SK-N-SH treated with all-trans-retinoic acid at 6 μM for 48 hours (cell line): Measurements from ENCODE around the gene DTX4.

Experiments
- CREB5 ChIP-seq: fragments of 250-450 bp; sonication (Bioruptor Pico); IDR thresholded peaks from 2 replicates; pipeline ENCODE4 v1.5.1; 2020; ENCODE audit warnings: low read depth, mild to moderate bottlenecking, moderate library complexity
- ESRRG ChIP-seq: fragments of 250-450 bp; sonication (Bioruptor Pico); IDR thresholded peaks from 2 replicates; pipeline ENCODE4 v1.6.1; 2021; ENCODE audit warnings: mild to moderate bottlenecking
- PATZ1 ChIP-seq: fragments of 250-450 bp; sonication (Bioruptor Pico); IDR thresholded peaks from 2 replicates; pipeline ENCODE4 v1.8.0; 2020; ENCODE audit warnings: mild to moderate bottlenecking, moderate library complexity, borderline replicate concordance
- POU6F1 ChIP-seq: fragments of 250-450 bp; sonication (Bioruptor Pico); IDR thresholded peaks from 2 replicates; pipeline ENCODE4 v1.8.0; 2021; ENCODE audit warnings: low read depth, mild to moderate bottlenecking, moderate library complexity, borderline replicate concordance
- SNAI2 ChIP-seq: fragments of 250-450 bp; sonication (Bioruptor Pico); IDR thresholded peaks from 2 replicates; pipeline ENCODE4 v1.5.0; 2020; ENCODE audit warnings: mild to moderate bottlenecking, moderate library complexity
- ZNF565 ChIP-seq: fragments of 450-650 bp; formaldehyde crosslinking; conservative IDR thresholded peaks from 2 replicates; pipeline ENCODE4 v1.5.0; 2020; ENCODE audit warnings: low read depth, mild to moderate bottlenecking, moderate library complexity

- TF ChIP-seq SNAI2 (CRISPR knock-in tag) (no peak), POU6F1 (CRISPR knock-in tag) (no peak), ESRRG (no peak), CREB5 (CRISPR knock-in tag) (no peak), PATZ1 (CRISPR knock-in tag) (no peak), ZNF565 (CRISPR knock-in tag) (no peak)
Observed at GRCh38 chr11:59207988-59208451, 36.1 kb downstream of the DTX4 start.
